Heart left ventricle (tissue), 13 donors: ENCODE results near the gene NFKBIE.

Experiments
- CTCF ChIP-seq, 12 donors: fragments of 200-600 bp; sonication (generic) in 4 of 12; IDR thresholded peaks; one replicate each; pipeline versions ENCODE4 v1.5.0 to v1.8.0; 2018 to 2022; ENCODE audit warnings: antibody characterized with exemption in 12 of 12, mild to moderate bottlenecking in 5 of 12
- POLR2A ChIP-seq, 2 donors: fragments of 450-650 bp; IDR thresholded peaks; one replicate each; pipeline ENCODE4 v1.6.1; 2017; ENCODE audit warnings: antibody characterized with exemption in 2 of 2, mild to moderate bottlenecking in 2 of 2, moderate library complexity in 2 of 2
- donor health status: ischemic (EF 13 %, LVEDD 7.1; RV severe dilation, severe dysfunction).
- donor health status: DM: no; HTN: yes; CAD: no.
- donor health status: DM: no; HTN: no; CAD: no.
- donor health status: ischemic (EF 25% LVEDD 6.9; RV normal size, moderate dysfunction).
- donor health status: ischemic (EF 25% LVEDD 5.7; RV mildly dilated, moderate dysfunction).
- donor health status: ischemic (EF 35%, LVEDD 5.7; RV mildly dilated, moderate dysfunction).
- donor health status: nonischemic (EF 11% LVEDD 7.7; RV severe dilation, severe dysfunction).
- donor health status: DM: yes; HTN: yes; CAD: no.
- donor health status: PGD.
- donor health status: ischemic (EF 29% LVEDD 5.4; RV normal size, mild dysfunction).
- donor health status: nonischemic (EF 23%, LVEDD 6.1; RV moderate dilation, normal function).

- TF ChIP-seq CTCF (IDR thresholded peaks at IDR 0.05): no peak
- no peak for TF ChIP-seq POLR2A (IDR thresholded peaks at IDR 0.05)
These were observed 37.5 kb upstream of the NFKBIE start for GRCh38 chr6:44302856-44303255.
